Hepatocyte (in vitro differentiated cells): ENCODE data around the gene GNAT1.

ENCODE experiments used
- CTCF ChIP-seq: fragments of 200-600 bp; sonication (generic); IDR thresholded peaks from 2 replicates; pipeline ENCODE4 v1.5.1; 2016; ENCODE audit warnings: antibody characterized with exemption, mild to moderate bottlenecking; ENCODE audit not compliant: poor library complexity
- EZH2 ChIP-seq: fragments of 200-600 bp; sonication (generic); IDR thresholded peaks from 2 replicates; pipeline ENCODE4 v1.6.1; 2016; ENCODE audit warnings: antibody characterized with exemption, mild to moderate bottlenecking, borderline replicate concordance
- EZH2phosphoT487 ChIP-seq: fragments of 200-600 bp; sonication (generic); IDR thresholded peaks from one replicate; pipeline ENCODE4 v1.6.1; 2018; ENCODE audit warnings: antibody characterized with exemption, mild to moderate bottlenecking, low read depth, moderate library complexity; ENCODE audit not compliant: unreplicated experiment, severe bottlenecking

GRCh38 chr3:50219285-50219684 is 27.9 kb downstream of the GNAT1 start:
- TF ChIP-seq CTCF (no peak), EZH2 (no peak), EZH2phosphoT487 (no peak)
